ENCODE data around the gene SS18. TPM values are rescaled to one million over a fixed set of nuclear protein-coding genes. Genes with fewer than 3 reads are reported as not detected.

The SS18 gene
- total and polyA plus RNA-seq, 9 donors, result 34.6 to 52.3 (median 38.4) TPM

GRCh38 chr18:26082475-26082874 lies 7.9 kb downstream of the SS18 start:
- no peaks in the 10 kb centered on the region for H3K4me1 ChIP-seq (ENCODE audit: control insufficient read depth, insufficient read depth, low read length)
- H3K27me3 ChIP-seq (ENCODE audit: control insufficient read depth, insufficient read depth, low read length), result no peaks in the 10 kb centered on the region
- no peak overlapping the region for H3K4me3 ChIP-seq (ENCODE audit: low read length)
- no CpG with 5 or more reads among the region's 3 CpGs for WGBS (ENCODE audit: insufficient coverage)
- no peak for DNase-seq
- no peaks in the 10 kb centered on the region for H3K9me3 ChIP-seq (replicated peaks; ENCODE audit: control insufficient read depth, low read depth, low read length)
- peaks cover 9% of the 10 kb centered on the region for H3K36me3 ChIP-seq (ENCODE audit: control insufficient read depth, insufficient read depth, low read length)
- no peak overlapping the region for H3K27ac ChIP-seq (ENCODE audit: low read length)

GRCh38 chr18:26074246-26074645 lies 16.2 kb downstream of the SS18 start:
- Histone ChIP-seq H3K9me3 (replicated peaks; ENCODE audit: control insufficient read depth, low read depth, low read length) (peaks cover 8% of the 10 kb centered on the region), H3K27me3 (ENCODE audit: control insufficient read depth, insufficient read depth, low read length) (no peaks in the 10 kb centered on the region), H3K27ac (ENCODE audit: low read length) (no peak overlapping the region), H3K36me3 (ENCODE audit: control insufficient read depth, insufficient read depth, low read length) (peaks cover 11% of the 10 kb centered on the region), H3K4me3 (ENCODE audit: low read length) (no peak overlapping the region), H3K4me1 (ENCODE audit: control insufficient read depth, insufficient read depth, low read length) (no peaks in the 10 kb centered on the region)
- no peak for DNase-seq
- WGBS (ENCODE audit: insufficient coverage), result no CpG with 5 or more reads among the region's 2 CpGs

- Histone ChIP-seq H3K27me3 (ENCODE audit: control insufficient read depth, insufficient read depth, low read length) (no peaks in the 10 kb centered on the region), H3K36me3 (ENCODE audit: control insufficient read depth, insufficient read depth, low read length) (peaks cover 11% of the 10 kb centered on the region), H3K9me3 (replicated peaks; ENCODE audit: control insufficient read depth, low read depth, low read length) (peaks cover 8% of the 10 kb centered on the region), H3K4me3 (ENCODE audit: low read length) (no peak overlapping the region), H3K4me1 (ENCODE audit: control insufficient read depth, insufficient read depth, low read length) (no peaks in the 10 kb centered on the region), H3K27ac (ENCODE audit: low read length) (no peak overlapping the region)
- no CpG with 5 or more reads among the region's 2 CpGs for WGBS (ENCODE audit: insufficient coverage)
- no peak for DNase-seq
These were observed 16.7 kb downstream of the SS18 start for GRCh38 chr18:26073758-26074157.

- DNase-seq, result no peak
- peaks cover 8% of the 10 kb centered on the region for H3K9me3 ChIP-seq (replicated peaks; ENCODE audit: control insufficient read depth, low read depth, low read length)
- no peak overlapping the region for H3K4me3 ChIP-seq (ENCODE audit: low read length)
- no peak overlapping the region for H3K27ac ChIP-seq (ENCODE audit: low read length)
- H3K36me3 ChIP-seq (ENCODE audit: control insufficient read depth, insufficient read depth, low read length), result peaks cover 17% of the 10 kb centered on the region
- H3K4me1 ChIP-seq (ENCODE audit: control insufficient read depth, insufficient read depth, low read length), result no peaks in the 10 kb centered on the region
- H3K27me3 ChIP-seq (ENCODE audit: control insufficient read depth, insufficient read depth, low read length), result no peaks in the 10 kb centered on the region
- no CpG with 5 or more reads among the region's 2 CpGs for WGBS (ENCODE audit: insufficient coverage)
These were observed 18.7 kb downstream of the SS18 start for GRCh38 chr18:26071725-26072124.

- no peak overlapping the region for H3K27ac ChIP-seq (ENCODE audit: low read length)
These were observed 19.4 kb downstream of the SS18 start for GRCh38 chr18:26071020-26071419.

GRCh38 chr18:26059357-26059756 lies 31.1 kb downstream of the SS18 start:
- no CpG with 5 or more reads among the region's 2 CpGs for WGBS (ENCODE audit: insufficient coverage)
- DNase-seq, result no peak
- H3K36me3 ChIP-seq (ENCODE audit: control insufficient read depth, insufficient read depth, low read length), result peaks cover 10% of the 10 kb centered on the region

More at GRCh38 chr18:26071020-26071419, 19.4 kb downstream of the SS18 start:
- Histone ChIP-seq H3K27me3 (ENCODE audit: control insufficient read depth, insufficient read depth, low read length) (no peaks in the 10 kb centered on the region), H3K4me1 (ENCODE audit: control insufficient read depth, insufficient read depth, low read length) (no peaks in the 10 kb centered on the region), H3K9me3 (replicated peaks; ENCODE audit: control insufficient read depth, low read depth, low read length) (peaks cover 8% of the 10 kb centered on the region), H3K36me3 (ENCODE audit: control insufficient read depth, insufficient read depth, low read length) (peaks cover 20% of the 10 kb centered on the region), H3K4me3 (ENCODE audit: low read length) (no peak overlapping the region)
- DNase-seq, result no peak

GRCh38 chr18:26057344-26057773 lies 33.1 kb downstream of the SS18 start:
- no peaks in the 10 kb centered on the region for H3K9me3 ChIP-seq (replicated peaks; ENCODE audit: control insufficient read depth, low read depth, low read length)
- peaks cover 13% of the 10 kb centered on the region for H3K36me3 ChIP-seq (ENCODE audit: control insufficient read depth, insufficient read depth, low read length)
- no peaks in the 10 kb centered on the region for H3K4me1 ChIP-seq (ENCODE audit: control insufficient read depth, insufficient read depth, low read length)
- no peaks in the 10 kb centered on the region for H3K27me3 ChIP-seq (ENCODE audit: control insufficient read depth, insufficient read depth, low read length)
- 60% methylated on average over 1 of the region's 7 CpGs for WGBS (ENCODE audit: insufficient coverage)
- H3K27ac ChIP-seq (ENCODE audit: low read length), result no peak overlapping the region
- H3K4me3 ChIP-seq (ENCODE audit: low read length), result no peak overlapping the region
- DNase-seq, result no peak

More at GRCh38 chr18:26059357-26059756, 31.1 kb downstream of the SS18 start:
- Histone ChIP-seq H3K4me1 (ENCODE audit: control insufficient read depth, insufficient read depth, low read length) (no peaks in the 10 kb centered on the region), H3K9me3 (replicated peaks; ENCODE audit: control insufficient read depth, low read depth, low read length) (no peaks in the 10 kb centered on the region), H3K4me3 (ENCODE audit: low read length) (no peak overlapping the region), H3K27me3 (ENCODE audit: control insufficient read depth, insufficient read depth, low read length) (no peaks in the 10 kb centered on the region), H3K27ac (ENCODE audit: low read length) (no peak overlapping the region)

GRCh38 chr18:26056291-26056690 lies 34.1 kb downstream of the SS18 start:
- DNase-seq, result no peak
- Histone ChIP-seq H3K9me3 (replicated peaks; ENCODE audit: control insufficient read depth, low read depth, low read length) (no peaks in the 10 kb centered on the region), H3K27ac (ENCODE audit: low read length) (no peak overlapping the region), H3K4me1 (ENCODE audit: control insufficient read depth, insufficient read depth, low read length) (no peaks in the 10 kb centered on the region), H3K4me3 (ENCODE audit: low read length) (no peak overlapping the region), H3K27me3 (ENCODE audit: control insufficient read depth, insufficient read depth, low read length) (no peaks in the 10 kb centered on the region), H3K36me3 (ENCODE audit: control insufficient read depth, insufficient read depth, low read length) (peaks cover 13% of the 10 kb centered on the region)
- WGBS (ENCODE audit: insufficient coverage), result no CpG with 5 or more reads among the region's 1 CpG

GRCh38 chr18:26052505-26052904 lies 37.9 kb downstream of the SS18 start:
- H3K27me3 ChIP-seq (ENCODE audit: control insufficient read depth, insufficient read depth, low read length), result no peaks in the 10 kb centered on the region
- no peak overlapping the region for H3K27ac ChIP-seq (ENCODE audit: low read length)
- peaks cover 19% of the 10 kb centered on the region for H3K36me3 ChIP-seq (ENCODE audit: control insufficient read depth, insufficient read depth, low read length)
- no peak overlapping the region for H3K4me3 ChIP-seq (ENCODE audit: low read length)
- H3K9me3 ChIP-seq (replicated peaks; ENCODE audit: control insufficient read depth, low read depth, low read length), result no peaks in the 10 kb centered on the region
- DNase-seq, result no peak
- H3K4me1 ChIP-seq (ENCODE audit: control insufficient read depth, insufficient read depth, low read length), result no peaks in the 10 kb centered on the region

- no peaks in the 10 kb centered on the region for H3K4me1 ChIP-seq (ENCODE audit: control insufficient read depth, insufficient read depth, low read length)
- no CpG with 5 or more reads among the region's 1 CpG for WGBS (ENCODE audit: insufficient coverage)
- no peaks in the 10 kb centered on the region for H3K9me3 ChIP-seq (replicated peaks; ENCODE audit: control insufficient read depth, low read depth, low read length)
- no peak overlapping the region for H3K4me3 ChIP-seq (ENCODE audit: low read length)
- no peak overlapping the region for H3K27ac ChIP-seq (ENCODE audit: low read length)
- no peaks in the 10 kb centered on the region for H3K27me3 ChIP-seq (ENCODE audit: control insufficient read depth, insufficient read depth, low read length)
- H3K36me3 ChIP-seq (ENCODE audit: control insufficient read depth, insufficient read depth, low read length), result peaks cover 16% of the 10 kb centered on the region
- no peak for DNase-seq
These were observed 38.6 kb downstream of the SS18 start for GRCh38 chr18:26051843-26052242.

GRCh38 chr18:26046419-26047077 lies 43.9 kb downstream of the SS18 start:
- no peaks in the 10 kb centered on the region for H3K4me1 ChIP-seq (ENCODE audit: control insufficient read depth, insufficient read depth, low read length)
- H3K4me3 ChIP-seq (ENCODE audit: low read length), result no peak overlapping the region
- no peaks in the 10 kb centered on the region for H3K27me3 ChIP-seq (ENCODE audit: control insufficient read depth, insufficient read depth, low read length)
- no peak for DNase-seq
- H3K9me3 ChIP-seq (replicated peaks; ENCODE audit: control insufficient read depth, low read depth, low read length), result no peaks in the 10 kb centered on the region
- no peak overlapping the region for H3K27ac ChIP-seq (ENCODE audit: low read length)
- H3K36me3 ChIP-seq (ENCODE audit: control insufficient read depth, insufficient read depth, low read length), result peaks cover 7% of the 10 kb centered on the region

Measured in muscle of leg (tissue), 11 donors.